ENCODE measurements around the gene HSBP1L1.

The HSBP1L1 gene

GRCh38 chr18:79962835-79963657 is 1.4 kb upstream of the HSBP1L1 start:
- no peak for DNase-seq (ENCODE audit: low read depth)
- no peak for TF ChIP-seq CTCF (conservative IDR thresholded peaks at IDR 0.05; ENCODE audit: low read depth, low read length)

GRCh38 chr18:79963658-79964329 is 649 bp upstream of the HSBP1L1 start:
- TF ChIP-seq CTCF (conservative IDR thresholded peaks at IDR 0.05; ENCODE audit: low read depth, low read length) = no peak
- no peak for DNase-seq (ENCODE audit: low read depth)
- peak overlapping the region; percentile 64 for H3K4me3 ChIP-seq (ENCODE audit: low read depth, low read length)

More at GRCh38 chr18:79962835-79963657, 1.4 kb upstream of the HSBP1L1 start:
- H3K4me3 ChIP-seq (ENCODE audit: low read depth, low read length) = no peak overlapping the region

GRCh38 chr18:79965119-79965902 is 868 bp downstream of the HSBP1L1 start:
- H3K4me3 ChIP-seq (ENCODE audit: low read depth, low read length) = peak overlapping the region; percentile 64
- DNase-seq (ENCODE audit: low read depth) = peak; percentile 96
- no peak for TF ChIP-seq CTCF (conservative IDR thresholded peaks at IDR 0.05; ENCODE audit: low read depth, low read length)

GRCh38 chr18:79970419-79971133 is 6.1 kb downstream of the HSBP1L1 start:
- TF ChIP-seq CTCF (conservative IDR thresholded peaks at IDR 0.05; ENCODE audit: low read depth, low read length) = no peak
- H3K4me3 ChIP-seq (ENCODE audit: low read depth, low read length) = no peak overlapping the region
- DNase-seq (ENCODE audit: low read depth) = no peak

GRCh38 chr18:79971211-79971952 is 6.9 kb downstream of the HSBP1L1 start:
- no peak for TF ChIP-seq CTCF (conservative IDR thresholded peaks at IDR 0.05; ENCODE audit: low read depth, low read length)
- no peak for DNase-seq (ENCODE audit: low read depth)
- no peak overlapping the region for H3K4me3 ChIP-seq (ENCODE audit: low read depth, low read length)

- no peak for DNase-seq (ENCODE audit: low read depth)
- H3K4me3 ChIP-seq (ENCODE audit: low read depth, low read length) = no peak overlapping the region
- no peak for TF ChIP-seq CTCF (conservative IDR thresholded peaks at IDR 0.05; ENCODE audit: low read depth, low read length)
These were observed 7.5 kb downstream of the HSBP1L1 start for GRCh38 chr18:79971986-79972385.

Data from choroid plexus epithelial cell (primary cell).